GM21717 (cell line): Measurements from ENCODE around the gene DDR2.

Experiments used
- ATAC-seq: cut with Tn5 transposase; IDR thresholded peaks from one replicate; pipeline ENCODE4 v1.9.1; 2021; ENCODE audit warnings: mild to moderate bottlenecking, moderate library complexity; ENCODE audit not compliant: unreplicated experiment

The DDR2 gene

DNA sequence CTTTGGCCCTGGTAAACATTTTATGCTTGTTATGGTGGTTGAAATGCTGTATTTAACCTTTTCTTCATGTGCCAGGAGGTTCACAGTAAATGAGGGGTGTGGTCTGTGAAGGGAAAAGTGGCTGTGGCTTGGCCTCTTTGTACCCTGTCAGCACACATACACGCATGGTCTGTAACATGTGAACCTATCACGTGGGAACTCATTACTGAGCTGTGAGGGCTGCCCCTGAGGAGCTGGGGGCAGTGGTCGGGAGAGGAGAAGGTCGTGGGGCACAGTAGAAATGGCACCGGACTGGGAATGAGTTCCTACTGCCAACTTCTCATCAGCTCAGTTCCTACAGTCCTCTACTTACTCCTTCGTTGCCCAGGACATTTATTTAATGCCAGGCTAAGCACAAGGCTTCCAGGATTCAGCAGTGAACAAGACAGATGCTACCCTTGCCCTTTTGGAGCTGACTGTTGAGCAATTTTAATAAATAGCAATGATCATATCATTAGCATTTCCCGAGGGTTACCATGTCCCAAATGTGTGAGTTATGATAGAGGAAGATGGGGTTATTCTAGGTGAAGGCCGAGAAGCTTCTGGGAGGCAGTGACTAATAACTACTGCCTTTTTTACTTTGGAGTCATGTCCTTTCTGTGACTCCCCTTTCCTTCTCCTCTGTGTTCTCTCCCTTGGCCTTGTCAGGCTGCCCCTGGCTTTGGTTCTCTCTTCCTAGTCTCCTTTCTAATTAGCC is 38.8 kb downstream of the DDR2 start:
- ATAC-seq, result no peak

DNA sequence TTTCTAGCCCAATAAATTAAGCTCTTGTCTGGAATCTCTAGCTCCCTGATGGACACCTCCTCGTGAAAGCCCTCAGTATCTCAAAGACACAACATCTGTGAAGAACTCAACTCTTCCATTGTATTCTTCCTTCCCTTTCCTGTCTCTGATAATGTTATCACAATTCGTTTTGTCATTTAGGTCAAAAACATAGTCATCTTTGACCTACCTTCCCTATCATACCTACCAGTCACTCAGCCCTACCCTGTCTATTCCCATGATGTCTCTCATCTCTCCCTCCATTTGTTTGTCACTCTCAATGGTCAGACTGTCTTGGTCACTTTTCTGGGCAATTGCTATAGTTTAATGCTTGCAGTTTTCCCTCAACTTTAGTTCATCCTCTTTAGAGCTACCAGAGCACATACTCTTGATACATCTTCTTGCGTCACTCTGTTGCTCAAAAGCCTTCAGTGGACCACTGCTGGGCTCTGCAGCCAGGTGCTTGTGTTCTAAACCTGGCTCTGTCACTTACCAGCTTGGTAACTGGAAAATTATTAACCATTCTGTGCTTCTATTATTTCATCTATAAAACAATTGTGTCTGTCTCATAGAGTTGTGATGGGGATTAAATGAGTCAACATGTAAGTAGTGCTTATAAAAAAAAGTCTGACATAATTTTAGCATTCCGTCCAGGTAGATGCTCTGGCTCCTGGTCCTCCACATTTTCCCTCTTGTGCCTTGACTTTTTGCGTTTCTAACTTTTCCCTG is 39.6 kb downstream of the DDR2 start:
- no peak for ATAC-seq

DNA sequence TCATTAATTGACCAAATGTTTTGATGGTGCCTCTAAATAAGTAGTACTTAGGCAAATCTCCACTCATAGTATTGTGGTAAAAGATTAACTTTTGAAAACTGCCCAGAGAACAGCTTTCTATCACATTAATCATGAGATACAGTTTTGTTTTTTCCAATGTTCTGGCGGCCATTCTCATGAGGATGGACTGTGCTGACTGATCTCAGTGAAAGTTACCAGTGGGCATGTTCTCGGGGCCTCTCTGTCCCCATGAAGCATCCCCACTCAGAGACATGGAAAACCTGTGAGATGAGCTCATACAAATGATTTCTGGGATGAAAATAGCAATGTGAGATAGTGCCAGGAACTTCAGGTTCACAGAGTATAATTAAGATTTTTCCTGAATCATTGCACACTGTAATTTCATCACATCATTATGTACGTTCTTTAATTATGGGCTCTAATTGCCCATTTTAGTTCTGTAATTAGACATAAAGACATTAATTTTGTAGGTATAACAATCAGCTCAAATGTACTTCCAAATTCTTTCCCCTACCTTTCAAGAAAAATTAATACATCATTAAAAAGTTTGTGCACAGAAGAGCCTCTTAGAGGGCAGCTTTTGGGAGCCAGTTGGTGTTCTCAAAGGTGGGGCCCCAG is 40.5 kb downstream of the DDR2 start:
- no peak for ATAC-seq

DNA sequence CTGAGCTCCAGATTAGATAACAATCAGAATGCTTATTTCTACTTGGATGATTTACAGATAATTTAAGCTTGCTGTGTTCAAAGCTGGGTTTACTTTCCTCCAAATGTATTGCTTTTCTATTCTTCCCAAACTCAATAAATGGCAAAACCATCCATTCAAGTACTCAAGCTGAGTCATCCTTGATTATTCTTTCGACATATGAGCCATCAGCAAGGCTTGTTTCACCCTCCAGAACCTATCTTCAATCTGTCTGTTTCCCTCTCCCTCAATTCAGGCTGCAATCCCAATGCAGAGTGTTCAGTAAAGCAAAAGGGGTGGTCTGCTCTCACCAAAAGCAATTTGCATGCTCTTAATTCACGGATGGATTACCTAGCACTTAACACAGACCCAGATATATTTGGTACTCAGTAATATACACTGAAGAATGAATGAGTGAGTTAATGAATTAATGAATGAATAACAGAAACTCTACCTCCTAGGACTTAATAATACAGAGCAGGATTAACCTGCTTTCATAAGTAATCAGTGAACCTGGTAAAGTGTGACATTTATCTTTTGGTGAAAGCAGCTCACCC is 41.9 kb downstream of the DDR2 start:
- no peak for ATAC-seq

DNA sequence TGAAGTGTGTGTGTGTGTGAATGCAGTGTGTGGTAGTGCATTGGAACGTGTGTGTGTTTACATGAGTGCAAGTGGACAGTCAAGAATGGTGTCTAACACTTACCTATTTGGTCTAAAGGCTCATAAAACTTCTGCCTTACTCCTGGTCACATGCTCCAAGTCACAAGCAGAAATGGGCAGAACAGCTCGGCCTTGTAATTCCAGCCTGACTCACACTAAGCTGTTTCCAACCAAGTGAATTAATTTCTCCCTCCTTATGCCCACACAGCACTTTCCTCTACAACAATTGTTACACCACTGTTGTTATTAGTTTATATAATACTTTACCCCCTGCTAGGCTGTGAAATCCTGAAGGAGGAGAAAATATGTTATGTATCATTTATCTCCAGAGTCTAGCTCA is 43.8 kb downstream of the DDR2 start:
- ATAC-seq, result no peak

DNA sequence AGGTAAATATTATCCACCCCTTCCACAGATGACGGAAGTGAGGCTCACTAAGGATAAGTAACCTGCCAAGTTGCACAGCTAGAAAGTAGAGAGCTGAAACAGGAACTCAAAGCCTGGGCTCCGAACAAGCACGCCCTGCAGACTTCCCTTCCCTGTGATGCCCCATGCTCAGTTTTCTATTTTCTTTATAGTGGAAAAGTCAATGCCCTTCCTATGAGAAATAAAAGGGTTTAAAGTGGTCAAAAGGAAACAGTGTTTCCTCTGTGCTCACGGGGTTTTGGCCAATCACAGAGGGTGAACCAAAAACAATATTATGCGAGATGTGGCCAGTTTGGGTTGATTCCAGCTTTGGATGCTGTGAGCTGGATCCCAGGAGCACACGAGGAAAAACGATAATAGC is 44.5 kb downstream of the DDR2 start:
- no peak for ATAC-seq

DNA sequence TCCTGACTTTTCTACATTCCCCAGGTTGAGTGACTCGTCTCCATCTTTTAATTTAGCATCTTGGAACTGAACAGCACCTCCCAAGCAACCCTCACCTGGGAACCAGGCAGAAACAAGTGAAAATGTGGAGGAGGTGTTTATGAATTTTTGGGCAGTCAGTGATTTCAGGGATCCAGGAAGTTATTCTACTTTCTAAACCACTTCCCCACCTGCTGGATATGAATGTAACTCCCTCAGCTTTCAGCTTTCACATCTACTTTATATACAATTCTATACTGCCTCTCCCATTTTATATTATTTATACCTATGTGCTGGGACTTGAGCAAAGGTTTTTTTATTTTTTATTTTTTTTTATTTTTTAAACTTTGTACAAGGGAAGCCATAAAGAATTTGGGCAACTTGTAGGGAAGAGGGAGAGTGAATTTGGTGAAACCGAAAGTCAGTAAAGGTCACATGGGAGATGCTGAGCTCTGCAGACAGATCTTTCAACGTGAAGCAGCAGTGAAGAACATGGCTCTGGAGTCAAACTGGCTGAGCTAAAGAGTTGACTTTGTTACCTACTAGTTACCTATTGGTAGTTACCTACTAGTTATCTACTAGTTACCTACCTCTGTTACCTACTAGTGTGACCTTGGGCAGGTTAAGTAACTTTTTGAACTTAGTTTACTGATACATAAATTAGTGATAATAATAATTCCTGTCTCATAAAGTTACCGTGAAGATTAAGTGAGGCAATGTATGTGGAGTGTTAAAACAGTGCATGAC is 45.5 kb downstream of the DDR2 start:
- no peak for ATAC-seq

DNA sequence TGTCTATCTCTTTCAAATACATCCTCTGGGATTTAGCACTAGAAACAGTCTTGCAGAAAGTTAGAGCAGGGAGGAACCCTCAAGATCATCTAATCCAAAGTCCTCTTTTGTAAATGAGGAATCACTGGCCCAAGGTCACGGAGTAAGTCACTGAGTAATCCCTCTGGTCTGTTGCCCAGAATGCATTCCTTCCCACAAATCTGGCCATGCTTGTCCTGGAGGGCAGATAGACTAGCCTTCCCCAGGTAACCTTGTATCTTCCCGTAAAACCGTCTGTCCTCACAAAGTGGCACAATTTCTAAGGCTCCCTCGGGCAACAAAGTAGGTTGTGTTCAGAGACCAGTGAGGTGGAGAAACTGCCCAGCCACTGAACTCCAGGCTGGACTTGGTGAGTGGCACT is 46.2 kb downstream of the DDR2 start:
- no peak for ATAC-seq

DNA sequence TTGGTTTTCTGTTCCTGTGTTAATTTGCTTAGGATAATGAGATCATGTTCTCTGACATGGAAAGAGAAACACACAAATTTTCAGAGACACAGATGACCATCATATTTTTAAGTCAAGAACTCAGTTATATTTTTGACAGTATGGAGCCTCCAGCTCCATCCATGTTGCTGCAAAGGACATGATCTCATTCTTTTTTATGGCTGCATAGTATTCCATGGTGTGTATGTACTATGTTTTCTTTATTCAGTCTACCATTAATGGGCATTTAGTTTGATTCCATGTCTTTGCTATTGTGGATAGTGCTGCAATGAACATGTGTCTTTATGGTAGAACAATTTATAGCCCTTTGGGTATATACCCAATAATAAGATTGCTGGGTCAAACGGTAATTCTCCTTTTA is 47.0 kb downstream of the DDR2 start:
- no peak for ATAC-seq

DNA sequence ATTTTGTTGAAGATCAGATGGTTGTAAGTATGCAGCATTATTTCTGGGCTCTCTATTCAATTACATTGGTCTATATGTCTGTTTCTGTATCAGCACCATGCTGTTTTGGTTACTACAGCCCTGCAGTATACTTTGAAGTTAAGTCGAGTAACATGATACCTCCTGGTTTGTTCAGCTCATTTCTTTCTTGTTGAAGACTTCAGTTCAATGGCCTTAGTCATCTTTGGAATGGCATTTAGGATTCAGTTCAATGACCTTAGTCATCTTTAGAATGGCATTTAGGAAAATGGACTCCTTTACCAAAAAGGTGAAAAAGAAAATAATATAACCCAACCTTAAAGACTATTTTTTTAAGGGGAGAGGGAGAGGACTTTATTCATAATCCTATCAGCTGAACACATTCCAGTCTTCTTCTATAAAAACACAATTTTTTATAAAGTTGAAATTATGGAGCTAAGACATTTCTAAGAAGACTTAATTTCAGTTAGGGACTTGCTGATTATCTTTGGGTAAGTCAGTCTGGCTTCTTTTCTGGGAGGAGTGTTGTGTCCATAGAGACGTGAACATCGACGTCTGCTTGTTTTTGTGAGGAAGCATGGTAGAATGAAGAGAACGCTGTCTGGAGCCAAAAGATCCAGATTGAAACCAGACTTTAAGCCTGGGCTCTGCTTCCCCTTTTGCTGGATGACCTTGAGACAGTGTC is 48.3 kb downstream of the DDR2 start:
- no peak for ATAC-seq

DNA sequence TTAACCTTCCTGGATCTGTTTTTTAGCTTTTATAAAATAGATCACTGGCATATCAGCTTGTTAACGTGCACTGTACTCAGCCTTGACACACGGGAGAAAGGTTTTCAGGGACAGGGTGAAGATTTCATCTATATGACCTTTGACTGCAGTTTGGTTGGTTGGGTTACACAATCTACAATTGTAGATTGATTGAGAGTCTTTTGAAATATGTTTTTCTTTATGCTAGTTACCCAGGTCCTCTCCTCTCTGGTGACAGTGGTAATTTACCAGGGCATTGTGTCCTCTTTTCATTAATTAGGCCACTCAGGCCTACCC is 48.8 kb downstream of the DDR2 start:
- ATAC-seq, result no peak

DNA sequence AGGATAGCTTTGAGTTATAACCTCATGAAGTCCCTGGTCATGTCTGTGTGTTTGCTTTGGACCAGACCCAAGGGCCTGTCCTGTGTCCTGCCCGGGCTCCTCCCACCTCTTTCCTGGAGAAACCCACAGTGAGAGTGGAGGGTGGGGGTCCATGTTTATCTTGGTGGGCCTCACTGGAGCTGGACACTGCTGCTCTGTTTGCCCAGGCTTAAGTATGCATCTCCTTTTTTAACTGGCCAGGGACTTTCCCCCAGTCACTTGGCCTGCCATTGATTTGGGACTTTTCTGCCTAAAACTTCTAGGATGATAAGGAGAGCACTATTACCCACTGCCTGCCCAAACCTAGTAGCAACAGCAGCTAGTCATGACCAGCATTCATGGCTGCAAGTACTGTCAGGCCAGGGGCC is 49.8 kb downstream of the DDR2 start:
- ATAC-seq, result no peak

DNA sequence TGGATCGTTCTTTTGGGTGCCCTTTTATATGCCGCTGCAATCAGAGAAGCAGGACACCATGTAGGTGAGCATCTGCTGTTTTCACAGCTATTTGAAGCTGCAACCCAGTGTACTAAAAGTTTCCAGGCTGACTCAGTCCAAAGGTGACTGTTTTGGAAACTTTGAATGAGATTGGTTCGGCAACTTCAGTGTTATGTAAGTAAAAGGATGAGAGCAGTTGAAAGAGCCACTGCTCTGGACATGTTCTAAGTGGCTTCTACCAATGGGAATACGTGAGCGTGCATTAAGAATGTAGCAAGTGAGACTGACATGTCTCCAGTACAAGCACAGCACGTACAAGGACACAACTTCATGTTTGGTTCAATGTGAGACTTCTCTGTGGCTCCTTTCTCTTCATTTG is 55.6 kb downstream of the DDR2 start:
- no peak for ATAC-seq

DNA sequence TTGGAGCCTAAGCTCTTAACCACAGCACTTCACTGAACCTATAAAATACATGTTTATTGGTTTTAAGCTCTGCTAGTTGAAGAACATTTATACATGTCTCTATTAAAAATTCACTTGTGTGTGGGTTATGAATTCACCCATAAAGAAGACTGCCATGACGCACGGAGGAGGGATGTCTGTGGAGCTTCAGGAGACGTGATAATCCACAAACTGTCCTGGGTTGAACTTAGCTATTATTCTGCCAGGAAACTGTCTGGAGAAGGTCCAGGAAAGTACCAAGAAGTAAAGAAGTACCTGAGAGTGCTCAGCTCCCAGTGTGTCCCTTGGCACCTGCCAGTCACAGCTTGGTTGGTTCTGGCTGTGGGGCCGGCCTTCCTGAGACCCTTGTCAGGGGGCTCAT is 56.3 kb downstream of the DDR2 start:
- ATAC-seq, result no peak

DNA sequence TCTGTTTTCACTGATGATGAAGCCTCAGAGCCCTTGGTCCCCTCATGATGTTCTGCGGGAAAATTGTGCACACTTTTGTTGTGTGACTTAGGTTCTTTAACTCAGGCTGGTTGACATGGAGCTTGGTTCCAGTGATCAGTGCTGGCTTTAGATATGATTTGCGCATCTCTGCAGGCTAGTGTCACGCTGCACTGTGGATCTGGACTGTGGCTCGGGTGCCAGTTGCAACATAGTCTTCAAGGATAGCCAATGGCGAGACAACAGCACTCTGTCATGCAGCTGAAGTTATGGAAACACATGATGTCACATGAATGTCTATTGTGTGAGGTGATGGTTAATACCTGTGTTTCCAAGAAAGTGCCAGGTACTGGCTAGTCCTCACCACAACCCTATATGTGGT is 56.7 kb downstream of the DDR2 start:
- ATAC-seq, result no peak

DNA sequence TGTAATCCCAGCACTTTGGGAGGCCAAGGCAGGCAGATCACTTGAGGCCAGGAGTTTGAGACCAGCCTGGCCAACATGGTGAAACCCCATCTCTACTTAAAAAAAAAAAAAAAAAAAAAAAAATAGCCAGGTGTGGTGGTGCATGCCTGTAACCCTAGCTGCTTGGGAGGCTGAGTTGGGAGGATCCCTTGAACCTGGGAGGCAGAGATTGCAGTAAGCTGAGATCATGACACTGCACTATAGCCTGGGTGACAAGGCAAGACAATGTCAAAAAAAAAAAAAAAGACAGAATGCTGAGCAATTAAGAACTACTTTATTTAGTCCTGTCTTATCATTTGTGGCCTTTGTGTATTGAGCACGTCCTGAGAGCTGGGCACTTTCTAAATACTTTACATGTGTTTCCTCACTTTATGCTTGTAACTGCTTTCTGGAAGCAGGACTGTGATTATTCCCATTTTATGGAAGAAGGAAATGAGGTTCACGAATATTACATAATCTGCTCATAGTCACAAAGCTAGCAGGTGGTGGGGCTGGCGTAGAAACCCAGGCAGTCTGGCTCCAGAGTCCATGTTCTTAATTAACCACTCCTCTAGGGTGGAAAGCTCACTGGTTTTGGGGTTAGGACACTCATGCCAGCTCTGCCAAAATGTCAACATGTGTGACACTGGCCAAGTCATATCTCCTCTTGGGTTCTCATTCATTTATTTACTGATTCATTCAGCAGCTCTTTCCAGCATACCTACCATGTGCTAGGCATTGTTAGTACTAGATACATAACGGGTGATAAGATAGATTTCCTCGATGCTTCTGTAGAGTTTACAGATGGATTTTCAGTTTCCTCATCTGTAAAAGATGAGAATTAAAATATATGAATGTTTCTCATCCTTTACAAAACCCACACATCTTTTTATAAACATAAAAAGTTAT is 57.7 kb downstream of the DDR2 start:
- no peak for ATAC-seq

DNA sequence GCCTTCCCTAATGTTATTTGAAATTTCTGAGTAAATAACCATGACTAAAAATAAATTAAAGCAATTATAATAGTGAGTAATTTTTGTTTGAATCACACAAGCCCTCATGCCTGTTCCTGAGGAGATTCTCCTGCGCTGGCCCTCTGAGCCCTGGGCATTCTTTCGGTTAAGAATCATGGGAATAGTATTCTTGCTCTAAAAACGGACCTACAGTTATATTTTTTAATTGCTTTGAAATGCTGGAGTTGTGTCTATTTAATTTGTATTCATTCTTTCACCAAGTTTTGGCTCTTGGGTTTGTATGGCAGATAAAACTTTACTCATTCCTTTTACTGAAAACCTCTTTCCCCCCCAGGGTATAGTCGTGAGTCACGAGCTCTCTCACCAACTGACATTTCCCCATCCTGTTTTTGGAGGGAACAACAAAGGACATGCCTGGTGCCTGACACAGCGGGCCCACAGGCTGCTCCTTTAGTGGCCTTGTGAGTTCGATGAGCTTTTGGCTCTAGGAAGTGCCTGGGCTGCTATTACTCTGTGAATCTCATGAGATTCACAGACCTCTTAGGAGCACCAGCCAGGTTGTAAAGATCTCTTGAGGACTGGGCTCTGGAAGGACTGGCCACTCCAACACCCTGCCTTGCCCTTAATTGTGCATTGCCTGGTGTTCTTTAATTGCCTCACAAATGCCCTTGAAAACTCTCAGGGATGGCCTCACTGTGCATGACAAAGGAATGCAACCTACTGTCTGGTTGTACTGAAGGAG is 58.6 kb downstream of the DDR2 start:
- no peak for ATAC-seq

DNA sequence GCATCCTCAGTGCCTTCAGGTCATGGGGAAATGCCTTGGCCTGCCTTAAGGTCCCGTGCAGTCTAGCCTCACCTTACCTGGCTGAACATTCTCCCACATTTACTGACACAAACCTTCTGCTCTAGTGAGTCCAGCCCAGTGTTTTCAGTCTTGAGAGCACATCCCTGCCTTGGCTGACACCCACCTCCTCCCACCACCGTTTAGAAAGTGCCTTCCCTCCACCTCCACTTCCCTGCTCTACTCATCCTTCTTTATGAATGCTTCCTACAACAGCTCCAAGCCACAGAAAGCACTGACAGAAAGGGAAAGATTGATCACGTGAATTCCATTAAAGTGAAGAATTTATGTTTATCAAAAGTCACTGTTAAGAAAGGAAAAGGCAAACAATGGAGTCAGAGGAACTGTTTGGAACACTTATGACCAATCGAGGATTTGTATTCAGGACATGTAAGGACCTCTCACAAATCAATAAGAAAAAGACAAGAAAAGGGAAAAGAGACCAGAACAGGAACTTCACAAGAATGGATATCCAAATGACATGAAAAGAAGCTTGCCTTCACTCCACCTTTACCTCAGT is 59.8 kb downstream of the DDR2 start:
- ATAC-seq, result no peak

DNA sequence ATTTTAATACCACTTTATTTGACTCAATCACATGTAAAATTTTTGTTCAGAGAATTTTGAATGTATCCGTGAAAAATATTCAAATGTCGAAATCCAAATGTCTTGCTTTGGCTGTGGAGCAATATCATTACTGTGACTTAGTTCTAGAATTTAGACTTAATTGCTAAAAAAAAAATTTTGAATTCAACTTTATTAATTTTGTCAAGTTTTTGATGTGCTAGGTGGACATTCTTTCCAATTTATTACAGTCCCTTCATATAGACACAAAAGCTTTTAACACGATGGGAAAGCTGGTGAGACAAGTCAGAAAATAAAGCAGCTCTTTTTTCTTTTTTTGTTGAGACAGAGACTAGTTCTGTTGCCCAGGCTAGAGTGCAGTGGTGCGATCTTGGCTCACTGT is 62.6 kb downstream of the DDR2 start:
- no peak for ATAC-seq
